Epithelial cell of proximal tubule (primary cell): ENCODE results near the gene C1QTNF4. TPM values are rescaled to one million over a fixed set of nuclear protein-coding genes. Genes with fewer than 3 reads are reported as not detected.

Experiments
- DNase-seq: peaks from one replicate; pipeline ENCODE4 v3.0.0-alpha.2; 2011; ENCODE audit warnings: low read depth
- H3K4me3 ChIP-seq: 2 replicates; pipeline ENCODE4 v1.5.1; 2011; ENCODE audit warnings: low read depth, mild to moderate bottlenecking, low read length
- CTCF ChIP-seq: conservative IDR thresholded peaks from 2 replicates; pipeline ENCODE4 v1.5.1; 2012; ENCODE audit warnings: low read depth, mild to moderate bottlenecking, low read length
- total RNA-seq: library from RNA; depleted of rRNA; stranded (reverse); fragments of >200 nt; gene quantifications from 2 replicates; pipeline ENCODE4 v1.2.3, GENCODE V29; 2015

The C1QTNF4 gene
- total RNA-seq, 1 donor from 2014 or later = 3.1 TPM

- no peak for DNase-seq
- TF ChIP-seq CTCF = no peak
- no peak overlapping the region for H3K4me3 ChIP-seq
Measured at GRCh38 chr11:47539681-47540039, 54.6 kb downstream of the C1QTNF4 start.

Other genes with a start within 250 kb of the C1QTNF4 start
- not detected in 2 replicates for gene MYBPC3, start 241.7 kb downstream of the C1QTNF4 start, total RNA-seq
- gene SPI1, start 215.9 kb downstream of the C1QTNF4 start, total RNA-seq = not detected in 2 replicates
- gene SLC39A13, start 185.8 kb downstream of the C1QTNF4 start, total RNA-seq = 64.5 and 73.5 TPM in 2 replicates
- gene PSMC3, start 168.0 kb downstream of the C1QTNF4 start, total RNA-seq = 169 and 319 TPM in 2 replicates
- not detected in 2 replicates for gene RAPSN, start 145.3 kb downstream of the C1QTNF4 start, total RNA-seq
- gene CELF1, start 41.3 kb downstream of the C1QTNF4 start, total RNA-seq = 64.8 and 71.8 TPM in 2 replicates
- 124 and 170 TPM in 2 replicates for gene PTPMT1, start 28.8 kb downstream of the C1QTNF4 start, total RNA-seq
- 12.3 and 27.2 TPM in 2 replicates for gene KBTBD4, start 15.4 kb downstream of the C1QTNF4 start, total RNA-seq
- gene NDUFS3, start 15.3 kb downstream of the C1QTNF4 start, total RNA-seq = 85.6 and 89.3 TPM in 2 replicates
- gene FAM180B, start 7.7 kb downstream of the C1QTNF4 start, total RNA-seq = not detected in 2 replicates
- 153 and 160 TPM in 2 replicates for gene MTCH2, start 48.1 kb upstream of the C1QTNF4 start, total RNA-seq
- gene AGBL2, start 121.0 kb upstream of the C1QTNF4 start, total RNA-seq = 0.06 and 0.72 TPM in 2 replicates
- gene FNBP4, start 172.9 kb upstream of the C1QTNF4 start, total RNA-seq = 31.0 and 63.5 TPM in 2 replicates